Activated T-helper 2 cell treated with anti-CD3 and anti-CD28 coated beads, Interferon-gamma antibody, Interleukin-2, Interleukin-4, amounts not matched to agents 10 μg/mL and 5 μg/mL and 100 μg/mL, durations not matched to agents 14 hours and 24 hours and 36 hours (primary cell): ENCODE results near the gene DYNLT2. TPM values are rescaled to one million over a fixed set of nuclear protein-coding genes. Genes with fewer than 3 reads are reported as not detected.

Source experiments
- DNase-seq: peaks from one replicate; pipeline ENCODE4 v3.0.0; 2021; ENCODE audit warnings: low spot score
- H3K27ac Mint-ChIP-seq: one replicate; pipeline ENCODE4 v1.8.0; 2021; ENCODE audit warnings: mixed read lengths
- H3K27me3 Mint-ChIP-seq: one replicate; pipeline ENCODE4 v1.8.0; 2021; ENCODE audit warnings: low read depth, mixed read lengths
- H3K36me3 Mint-ChIP-seq: one replicate; pipeline ENCODE4 v1.8.0; 2021; ENCODE audit warnings: low read depth, mixed read lengths
- H3K4me1 Mint-ChIP-seq: one replicate; pipeline ENCODE4 v1.8.0; 2021; ENCODE audit warnings: low read depth, mixed read lengths
- H3K4me3 Mint-ChIP-seq: one replicate; pipeline ENCODE4 v1.8.0; 2021; ENCODE audit warnings: low read depth, mild to moderate bottlenecking, moderate library complexity, mixed read lengths
- H3K9me3 Mint-ChIP-seq: one replicate; pipeline ENCODE4 v1.8.0; 2021; ENCODE audit warnings: mixed read lengths
- intact Hi-C: fragments of 100-400 bp; cut with micrococcal nuclease; formaldehyde crosslinking; loops from one replicate; pipeline ENCODE4 v1.15.1; 2023
- total RNA-seq: library from RNA; stranded (reverse); gene quantifications from 2 replicates; pipeline ENCODE4 v1.2.3, GENCODE V29; 2022

DYNLT2 gene
- total RNA-seq, 1 donor from 2014 or later = 2.1 TPM

DNA sequence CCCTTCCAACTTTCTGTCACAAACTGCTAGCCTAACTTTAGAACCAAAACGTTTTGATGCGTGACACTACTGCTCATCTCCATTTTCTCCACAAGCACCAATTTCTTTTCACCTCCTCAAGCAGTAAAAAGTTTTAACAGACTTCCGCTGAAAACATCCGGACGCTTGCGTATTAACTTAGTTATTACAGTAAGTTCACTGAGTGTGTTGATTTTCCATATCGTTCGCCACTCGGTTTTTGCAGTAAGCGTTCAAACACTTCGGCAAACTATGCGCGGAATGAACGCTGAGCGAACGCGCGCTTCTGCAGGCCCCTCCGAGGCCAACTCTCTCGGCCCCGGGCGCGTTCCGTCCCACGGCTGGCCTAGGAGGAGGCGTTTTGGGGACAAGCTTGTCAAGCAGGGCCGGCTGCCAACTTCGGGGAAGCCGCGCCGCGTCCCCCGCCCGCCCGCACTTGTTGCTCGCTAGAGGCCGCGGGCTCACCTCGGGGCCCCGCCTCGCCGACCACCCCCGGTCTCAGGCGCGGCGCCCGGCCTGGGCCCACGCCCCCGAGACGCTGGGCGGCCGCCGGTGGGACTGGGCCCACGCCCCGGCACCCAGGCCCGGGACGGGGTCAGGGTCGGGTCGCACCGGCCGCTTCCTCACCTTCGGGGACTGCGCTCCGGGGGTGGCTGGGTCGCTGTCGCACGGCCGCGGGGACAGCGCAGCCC, 28.0 kb downstream of the DYNLT2 start:
- intact Hi-C loops = loop anchor here (1.0 to 10.0 kb wide), 4 partner anchors 21 to 831 kb away; partner anchors contain the start of genes C6orf120, DLL1, DYNLT2 and ERMARD
- Mint-ChIP-seq H3K27ac (peak overlapping the region; percentile 97), H3K4me1 (peaks cover 38% of the 10 kb centered on the region), H3K27me3 (peaks cover 2% of the 10 kb centered on the region), H3K9me3 (no peaks in the 10 kb centered on the region), H3K4me3 (peak overlapping the region; percentile 97), H3K36me3 (peaks cover 31% of the 10 kb centered on the region)
- DNase-seq = peak; percentile 59

- H3K27ac Mint-ChIP-seq = peak overlapping the region; percentile 97
These were observed 28.8 kb downstream of the DYNLT2 start for GRCh38 chr6:169722362-169723199.

DNA sequence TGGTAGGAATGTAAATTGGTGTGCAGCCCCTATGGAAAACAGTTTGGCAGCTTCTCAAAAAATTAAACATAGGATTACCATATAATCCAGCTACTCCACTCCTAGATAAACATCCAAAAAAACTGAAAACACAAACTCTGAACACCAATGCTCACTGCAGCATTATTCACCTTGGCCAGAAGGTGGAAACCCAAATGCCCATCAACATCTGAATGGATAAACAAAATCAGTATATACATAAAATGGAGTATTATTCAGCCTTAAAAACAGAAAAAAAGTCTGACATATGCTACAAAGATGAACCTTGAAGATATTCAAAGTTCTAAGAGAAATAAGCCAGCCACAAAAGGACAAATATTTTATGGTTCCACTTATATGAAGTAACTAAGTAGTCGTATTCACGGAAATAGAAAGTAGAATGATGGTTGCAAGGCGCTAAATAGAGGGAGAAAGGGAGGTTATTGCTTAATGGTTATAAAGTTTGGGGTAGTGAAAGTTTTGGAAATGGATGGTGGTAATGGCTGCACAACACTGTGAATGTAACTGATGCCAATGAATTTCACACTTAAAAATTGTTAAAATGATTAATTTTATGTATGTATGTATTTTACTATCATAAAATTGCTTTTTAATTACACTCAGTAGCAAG, 31.0 kb downstream of the DYNLT2 start:
- H3K9me3 Mint-ChIP-seq = no peaks in the 10 kb centered on the region
- H3K27me3 Mint-ChIP-seq = no peaks in the 10 kb centered on the region
- H3K4me1 Mint-ChIP-seq = peaks cover 25% of the 10 kb centered on the region
- H3K4me3 Mint-ChIP-seq = no peak overlapping the region
- no peak overlapping the region for H3K27ac Mint-ChIP-seq
- no peak for DNase-seq
- intact Hi-C loops = loop anchor here (10.0 kb wide), 1 partner anchor 574 kb away; the partner anchor contains the start of gene DLL1
- H3K36me3 Mint-ChIP-seq = peaks cover 51% of the 10 kb centered on the region

More at GRCh38 chr6:169722362-169723199, 28.8 kb downstream of the DYNLT2 start:
- DNase-seq = no peak
- intact Hi-C loops = loop anchor here (1.0 to 10.0 kb wide), 4 partner anchors 20 to 832 kb away; partner anchors contain the start of genes C6orf120, DLL1, DYNLT2 and ERMARD
- H3K36me3 Mint-ChIP-seq = peaks cover 34% of the 10 kb centered on the region
- no peaks in the 10 kb centered on the region for H3K9me3 Mint-ChIP-seq
- peaks cover 2% of the 10 kb centered on the region for H3K27me3 Mint-ChIP-seq
- peak overlapping the region; percentile 97 for H3K4me3 Mint-ChIP-seq
- H3K4me1 Mint-ChIP-seq = peaks cover 34% of the 10 kb centered on the region

DNA sequence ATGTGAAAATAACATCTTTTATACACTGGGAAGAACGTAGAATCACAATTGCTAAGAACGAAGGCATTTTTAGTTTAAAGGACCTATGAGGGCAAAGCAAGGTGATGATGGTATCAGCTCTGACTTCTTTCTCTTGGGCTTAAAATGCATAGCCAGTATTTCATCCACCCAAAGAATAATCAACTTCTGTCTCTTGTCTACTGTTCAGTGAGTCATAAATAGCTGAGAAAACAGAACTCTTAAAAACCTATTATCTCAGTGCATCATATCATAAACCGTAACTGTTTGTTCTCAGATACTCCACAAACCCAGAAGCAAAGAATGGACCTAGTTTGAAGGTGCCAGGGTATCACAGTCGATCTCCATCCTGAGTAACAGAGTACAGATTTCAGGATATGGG, 32.3 kb downstream of the DYNLT2 start:
- intact Hi-C loops = no loop called here
- peaks cover 59% of the 10 kb centered on the region for H3K36me3 Mint-ChIP-seq
- H3K27ac Mint-ChIP-seq = no peak overlapping the region
- H3K9me3 Mint-ChIP-seq = no peaks in the 10 kb centered on the region
- H3K27me3 Mint-ChIP-seq = no peaks in the 10 kb centered on the region
- no peak overlapping the region for H3K4me3 Mint-ChIP-seq
- H3K4me1 Mint-ChIP-seq = peaks cover 26% of the 10 kb centered on the region
- no peak for DNase-seq

DNA sequence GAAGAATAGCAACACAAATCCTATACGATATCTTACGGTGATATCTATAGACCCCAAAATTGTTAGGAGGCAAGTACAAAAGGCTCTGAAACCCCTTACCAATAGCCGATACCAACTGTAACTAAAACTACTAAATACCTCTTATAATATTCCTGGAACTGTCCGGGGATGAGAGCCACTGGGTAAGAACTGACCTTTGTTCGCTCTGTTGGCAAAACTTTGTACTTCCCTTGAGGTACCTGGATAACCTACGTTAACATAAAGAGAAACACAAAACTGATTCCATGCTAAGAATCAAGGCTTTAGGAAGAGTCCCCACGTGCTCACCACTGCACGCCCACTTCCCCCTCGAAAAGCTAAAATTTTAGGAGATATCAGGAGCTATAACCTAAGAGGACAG, 36.8 kb downstream of the DYNLT2 start:
- H3K4me3 Mint-ChIP-seq = no peak overlapping the region
- H3K36me3 Mint-ChIP-seq = peaks cover 71% of the 10 kb centered on the region
- intact Hi-C loops = no loop called here
- no peaks in the 10 kb centered on the region for H3K27me3 Mint-ChIP-seq
- no peak overlapping the region for H3K27ac Mint-ChIP-seq
- H3K4me1 Mint-ChIP-seq = peaks cover 12% of the 10 kb centered on the region
- no peak for DNase-seq
- H3K9me3 Mint-ChIP-seq = no peaks in the 10 kb centered on the region

DNA sequence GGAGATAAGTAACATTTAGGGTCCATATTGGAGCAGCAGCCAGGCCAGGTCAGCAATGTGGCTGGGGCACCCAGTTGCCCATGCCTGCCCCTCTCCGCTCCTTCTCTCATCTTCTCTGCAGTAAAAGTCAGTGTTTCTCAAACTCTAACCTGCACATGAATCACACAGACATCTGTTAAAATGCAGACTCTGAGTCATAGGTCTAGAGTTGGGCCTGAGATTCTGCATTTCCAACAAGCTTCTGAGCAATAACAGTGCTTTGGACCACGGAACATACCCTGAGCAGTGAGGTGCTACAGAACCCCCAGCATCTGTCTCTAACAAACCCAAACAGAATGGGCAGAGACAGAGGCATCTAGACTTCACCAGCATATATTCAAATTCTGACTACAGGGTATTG, 37.2 kb downstream of the DYNLT2 start:
- Mint-ChIP-seq H3K27ac (no peak overlapping the region), H3K36me3 (peaks cover 71% of the 10 kb centered on the region), H3K4me1 (peaks cover 10% of the 10 kb centered on the region), H3K27me3 (no peaks in the 10 kb centered on the region), H3K9me3 (no peaks in the 10 kb centered on the region), H3K4me3 (no peak overlapping the region)
- DNase-seq = no peak
- intact Hi-C loops = no loop called here

- Mint-ChIP-seq H3K4me1 (peaks cover 24% of the 10 kb centered on the region), H3K9me3 (no peaks in the 10 kb centered on the region), H3K36me3 (peaks cover 61% of the 10 kb centered on the region), H3K27me3 (no peaks in the 10 kb centered on the region), H3K27ac (peak overlapping the region; percentile 58), H3K4me3 (no peak overlapping the region)
- no peak for DNase-seq
- intact Hi-C loops = no loop called here
These were observed 41.4 kb downstream of the DYNLT2 start for GRCh38 chr6:169710009-169710408.

DNA sequence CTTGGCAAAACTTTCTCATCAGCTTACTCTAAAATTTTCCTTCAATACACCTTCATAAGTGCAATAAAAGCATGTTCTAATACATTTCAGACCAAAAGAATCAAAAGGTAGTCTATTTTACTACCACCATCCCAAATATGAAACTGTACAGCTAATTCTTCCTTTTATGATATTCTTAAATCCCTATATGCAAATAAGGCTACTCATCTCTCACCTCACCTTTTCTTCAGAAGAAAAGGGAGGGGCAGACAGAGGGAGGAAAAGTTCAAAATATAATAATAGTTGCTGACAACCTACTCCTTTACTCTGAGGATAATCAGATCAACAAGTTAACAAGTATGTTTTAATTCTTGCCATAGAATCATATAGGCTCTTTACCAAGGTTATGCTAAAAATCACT, 42.1 kb downstream of the DYNLT2 start:
- Mint-ChIP-seq H3K4me3 (no peak overlapping the region), H3K9me3 (no peaks in the 10 kb centered on the region), H3K4me1 (peaks cover 29% of the 10 kb centered on the region), H3K27me3 (no peaks in the 10 kb centered on the region), H3K36me3 (peaks cover 58% of the 10 kb centered on the region), H3K27ac (no peak overlapping the region)
- no peak for DNase-seq
- intact Hi-C loops = no loop called here

GRCh38 chr6:169707772-169708171, 43.6 kb downstream of the DYNLT2 start:
- no peak for DNase-seq
- intact Hi-C loops = no loop called here
- Mint-ChIP-seq H3K4me1 (peaks cover 37% of the 10 kb centered on the region), H3K36me3 (peaks cover 62% of the 10 kb centered on the region), H3K4me3 (no peak overlapping the region), H3K9me3 (no peaks in the 10 kb centered on the region), H3K27me3 (no peaks in the 10 kb centered on the region), H3K27ac (peak overlapping the region; percentile 52)

DNA sequence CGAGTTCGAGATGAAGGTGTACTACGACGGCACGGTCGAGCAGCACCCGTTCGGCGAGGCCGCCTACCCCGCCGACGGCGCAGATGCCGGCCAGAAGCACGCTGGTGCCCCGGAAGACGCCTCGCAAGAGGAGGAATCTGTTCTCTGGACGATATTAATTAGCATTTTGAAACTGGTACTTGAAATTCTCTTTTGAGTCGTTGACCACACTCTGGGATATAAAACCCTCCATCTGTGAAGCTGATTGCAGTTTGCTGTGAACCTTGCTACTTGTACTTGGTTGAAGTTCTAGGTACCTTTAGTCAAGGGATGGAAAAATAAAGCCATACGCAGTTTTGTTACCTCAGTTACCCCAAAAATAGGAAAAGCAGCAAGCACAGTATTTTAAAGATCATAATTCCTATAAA, 48.5 kb downstream of the DYNLT2 start:
- Mint-ChIP-seq H3K9me3 (no peaks in the 10 kb centered on the region), H3K36me3 (peaks cover 37% of the 10 kb centered on the region)
- no peak for DNase-seq

DNA sequence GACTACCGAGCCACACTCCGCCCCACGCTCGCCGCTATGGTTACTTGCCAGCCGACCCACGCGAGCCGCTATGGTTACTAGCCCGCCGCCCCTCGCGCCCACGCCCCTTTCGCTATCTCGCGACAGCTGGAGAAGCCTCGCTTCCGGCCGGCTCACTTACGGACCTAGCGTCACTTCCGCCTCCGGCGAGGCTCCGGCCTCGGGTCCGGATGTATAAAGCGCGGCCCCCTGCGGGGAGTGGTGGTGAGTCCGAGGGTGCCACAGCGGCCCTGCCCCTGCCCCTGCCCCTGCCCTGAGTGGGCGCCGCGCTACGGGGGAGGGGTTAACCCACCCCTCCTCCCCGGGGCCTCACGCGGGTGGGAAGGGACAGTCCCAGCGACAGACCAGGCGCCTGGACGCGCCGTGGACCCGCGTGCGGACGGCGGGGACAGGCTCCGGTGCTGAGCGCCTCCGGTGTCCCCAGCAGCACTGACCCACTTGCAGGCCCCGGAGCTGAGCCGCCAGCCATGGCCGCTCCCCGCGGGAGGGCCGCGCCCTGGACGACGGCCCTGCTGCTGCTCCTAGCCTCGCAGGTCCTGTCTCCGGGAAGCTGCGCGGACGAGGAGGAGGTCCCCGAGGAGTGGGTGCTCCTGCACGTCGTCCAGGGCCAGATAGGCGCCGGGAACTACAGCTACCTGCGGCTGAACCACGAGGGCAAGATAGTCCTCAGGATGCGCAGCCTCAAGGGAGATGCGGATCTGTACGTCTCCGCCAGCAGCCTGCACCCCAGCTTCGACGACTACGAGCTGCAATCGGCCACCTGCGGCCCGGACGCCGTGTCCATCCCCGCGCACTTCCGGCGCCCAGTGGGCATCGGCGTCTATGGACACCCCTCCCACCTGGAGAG, 49.2 kb downstream of the DYNLT2 start, which contains the start of the genes C6orf120 and WDR27:
Gene C6orf120 (plus strand): TSS at position 173 of the 886 bp plus-strand sequence. CDS start 334 bp downstream, at position 507.
Gene WDR27 (minus strand): TSS at position 76 of the 886 bp plus-strand sequence. CDS start 13,024 bp downstream, outside the sequence.
- intact Hi-C loops = loop anchor here (1.0 to 5.0 kb wide), 5 partner anchors 21 to 852 kb away; partner anchors contain the start of genes DYNLT2, ERMARD, FAM120B and TBP
- peak within 1 kb of the TSS; percentile 88 for H3K4me3 Mint-ChIP-seq
- H3K36me3 Mint-ChIP-seq = peaks cover 37% of the 10 kb centered on the region
- H3K27me3 Mint-ChIP-seq = no peaks in the 10 kb centered on the region
- no peaks in the 10 kb centered on the region for H3K9me3 Mint-ChIP-seq
- H3K4me1 Mint-ChIP-seq = peaks cover 39% of the 10 kb centered on the region
- H3K27ac Mint-ChIP-seq = peak within 1 kb of the TSS; percentile 84
- DNase-seq = peak; percentile 95

More for the DNA sequence above, 48.5 kb downstream of the DYNLT2 start:
- intact Hi-C loops = loop anchor here (1.0 to 5.0 kb wide), 5 partner anchors 20 to 851 kb away; partner anchors contain the start of genes DYNLT2, ERMARD, FAM120B and TBP
- Mint-ChIP-seq H3K4me1 (peaks cover 39% of the 10 kb centered on the region), H3K27me3 (no peaks in the 10 kb centered on the region), H3K27ac (peak overlapping the region; percentile 84), H3K4me3 (peak overlapping the region; percentile 86)
